NCI-H187 (cell line): ENCODE measurements around the gene MCF2L.
"Not testable (repeated sequence)": the region's sequence is repeated elsewhere in the genome, so short reads cannot be mapped to it uniquely, and the experiment has no call there.

Source experiments
- DNase-seq, 2 experiments: peaks; one replicate each; lab custom pipeline; 2025; lab: John Stamatoyannopoulos, UW

Gene MCF2L

GRCh38 chr13:112968910-112969691 is at the start of gene MCF2L:
MCF2L (plus strand) TSS chr13:112969214; CDS start chr13:112969380, 166 bp downstream.
- DNase-seq = peak; percentile 65 to 85

- DNase-seq = no peak
Measured at GRCh38 chr13:112923962-112924361, 45.1 kb upstream of the MCF2L start.

- DNase-seq = no peak
Measured at GRCh38 chr13:112924365-112924764, 44.6 kb upstream of the MCF2L start.

GRCh38 chr13:112926003-112926402 is 43.0 kb upstream of the MCF2L start:
- DNase-seq = no peak

- DNase-seq = no peak
Measured at GRCh38 chr13:112926993-112927392, 42.0 kb upstream of the MCF2L start.

- DNase-seq = peak in 1 of 2 experiments; percentile 76
Measured at GRCh38 chr13:112928020-112928971, 40.7 kb upstream of the MCF2L start.

GRCh38 chr13:112928972-112929782 is 39.8 kb upstream of the MCF2L start:
- DNase-seq = peak; percentile 86 to 98

GRCh38 chr13:112929783-112930055 is 39.3 kb upstream of the MCF2L start:
- no peak for DNase-seq

- DNase-seq = no peak
Measured at GRCh38 chr13:112930192-112930591, 38.8 kb upstream of the MCF2L start.

- DNase-seq = peak; percentile 93 to 95
Measured at GRCh38 chr13:112931028-112931934, 37.7 kb upstream of the MCF2L start.

GRCh38 chr13:112932971-112933370 is 36.0 kb upstream of the MCF2L start:
- no peak for DNase-seq

- no peak for DNase-seq
Measured at GRCh38 chr13:112933649-112934048, 35.4 kb upstream of the MCF2L start.

- DNase-seq = no peak
Measured at GRCh38 chr13:112934078-112934477, 34.9 kb upstream of the MCF2L start.

GRCh38 chr13:112938680-112939079 is 30.3 kb upstream of the MCF2L start:
- no peak for DNase-seq

- no peak for DNase-seq
Measured at GRCh38 chr13:112940236-112940635, 28.8 kb upstream of the MCF2L start.

- no peak for DNase-seq
Measured at GRCh38 chr13:112941349-112941748, 27.7 kb upstream of the MCF2L start.

GRCh38 chr13:112941765-112942164 is 27.2 kb upstream of the MCF2L start:
- DNase-seq = not testable (repeated sequence)

- DNase-seq = peak; percentile 99
Measured at GRCh38 chr13:112942689-112943308, 26.2 kb upstream of the MCF2L start.

GRCh38 chr13:112943309-112944125 is 25.5 kb upstream of the MCF2L start:
- DNase-seq = peak; percentile 39 to 69

- DNase-seq = no peak
Measured at GRCh38 chr13:112947796-112948195, 21.2 kb upstream of the MCF2L start.
